MM.1S (cell line): ENCODE data around the gene FILIP1.

Source experiments
- DNase-seq: peaks from one replicate; pipeline ENCODE4 v3.0.0-alpha.2; 2015
- H2AFZ ChIP-seq: fragments of 300-600 bp; sonication (generic); 2 replicates; pipeline ENCODE4 v1.6.0; 2016; ENCODE audit warnings: antibody characterized with exemption, low read length
- H3F3A ChIP-seq: fragments of 300-600 bp; sonication (generic); 2 replicates; pipeline ENCODE4 v1.6.1; 2016; ENCODE audit warnings: mild to moderate bottlenecking, antibody characterized with exemption, low read length, moderate library complexity, mixed read lengths; ENCODE audit not compliant: insufficient read depth
- H3K27ac ChIP-seq: fragments of 300-600 bp; sonication (generic); 2 replicates; pipeline ENCODE4 v1.5.1; 2016; ENCODE audit warnings: mild to moderate bottlenecking, low read length
- H3K27me3 ChIP-seq: fragments of 300-600 bp; sonication (generic); replicated peaks from 2 replicates; pipeline ENCODE4 v1.6.0; 2016; ENCODE audit warnings: low read length; ENCODE audit not compliant: insufficient read depth
- H3K36me3 ChIP-seq: fragments of 300-600 bp; sonication (generic); replicated peaks from 2 replicates; pipeline ENCODE4 v1.6.1; 2016; ENCODE audit warnings: mild to moderate bottlenecking, low read length, mixed read lengths; ENCODE audit not compliant: insufficient read depth
- H3K4me1 ChIP-seq: fragments of 300-600 bp; sonication (generic); 2 replicates; pipeline ENCODE4 v1.6.1; 2016; ENCODE audit warnings: low read length, mixed read lengths
- H3K4me2 ChIP-seq: fragments of 300-600 bp; sonication (generic); 2 replicates; pipeline ENCODE4 v1.6.0; 2016; ENCODE audit warnings: low read depth, low read length
- H3K4me3 ChIP-seq: fragments of 300-600 bp; sonication (generic); 2 replicates; pipeline ENCODE4 v1.5.1; 2016; ENCODE audit warnings: low read length, mixed read lengths
- H3K79me2 ChIP-seq: fragments of 300-600 bp; sonication (generic); 2 replicates; pipeline ENCODE4 v1.6.1; 2016; ENCODE audit warnings: mixed run types, low read length, mixed read lengths
- H3K9ac ChIP-seq: fragments of 300-600 bp; sonication (generic); 2 replicates; pipeline ENCODE4 v1.6.1; 2016; ENCODE audit warnings: low read length, mixed read lengths
- H3K9me2 ChIP-seq: fragments of 300-600 bp; sonication (generic); replicated peaks from 2 replicates; pipeline ENCODE4 v1.6.1; 2016; ENCODE audit warnings: mild to moderate bottlenecking, low read length, mixed read lengths; ENCODE audit not compliant: insufficient read depth
- H3K9me3 ChIP-seq: fragments of 300-600 bp; sonication (generic); replicated peaks from 2 replicates; pipeline ENCODE4 v1.6.1; 2016; ENCODE audit warnings: mild to moderate bottlenecking, low read length, mixed read lengths; ENCODE audit not compliant: insufficient read depth
- H4K20me1 ChIP-seq: fragments of 300-600 bp; sonication (generic); 2 replicates; pipeline ENCODE4 v1.6.1; 2016; ENCODE audit warnings: mild to moderate bottlenecking, low read length, moderate library complexity, mixed read lengths; ENCODE audit not compliant: insufficient read depth
- CTCF ChIP-seq: fragments of 300-600 bp; sonication (generic); IDR thresholded peaks from 2 replicates; pipeline ENCODE4 v1.5.1; 2016; ENCODE audit warnings: antibody characterized with exemption, low read length, mixed read lengths
- EZH2 ChIP-seq: fragments of 300-600 bp; sonication (generic); optimal IDR thresholded peaks from 2 replicates; pipeline ENCODE3; 2017; ENCODE audit warnings: low read depth, mild to moderate bottlenecking, antibody characterized with exemption, low read length, mixed read lengths
- EZH2phosphoT487 ChIP-seq: fragments of 300-600 bp; sonication (generic); IDR thresholded peaks from 2 replicates; pipeline ENCODE4 v1.6.1; 2018; ENCODE audit warnings: antibody characterized with exemption, low read length

Gene FILIP1

GRCh38 chr6:75421316-75422023, 72.1 kb downstream of the FILIP1 start:
- H3K9me3 ChIP-seq: no peaks in the 10 kb centered on the region
- no peaks in the 10 kb centered on the region for H4K20me1 ChIP-seq

GRCh38 chr6:75419980-75420379, 73.6 kb downstream of the FILIP1 start:
- TF ChIP-seq CTCF: no peak
- no peak for TF ChIP-seq EZH2phosphoT487
- no peak for TF ChIP-seq EZH2
- H3K27ac ChIP-seq: no peak overlapping the region
- DNase-seq: no peak

More at GRCh38 chr6:75421316-75422023, 72.1 kb downstream of the FILIP1 start:
- Histone ChIP-seq H3F3A (no peaks in the 10 kb centered on the region), H3K79me2 (no peaks in the 10 kb centered on the region), H2AFZ (no peak overlapping the region), H3K9ac (no peak overlapping the region), H3K36me3 (no peaks in the 10 kb centered on the region), H3K27me3 (no peaks in the 10 kb centered on the region), H3K27ac (no peak overlapping the region), H3K4me2 (no peak overlapping the region), H3K4me1 (peaks cover 19% of the 10 kb centered on the region), H3K4me3 (no peak overlapping the region), H3K9me2 (no peaks in the 10 kb centered on the region)
- DNase-seq: no peak
- no peak for TF ChIP-seq EZH2
- TF ChIP-seq EZH2phosphoT487: no peak

GRCh38 chr6:75419416-75419815, 74.2 kb downstream of the FILIP1 start:
- no peaks in the 10 kb centered on the region for H3K9me3 ChIP-seq
- H3F3A ChIP-seq: no peaks in the 10 kb centered on the region
- H3K79me2 ChIP-seq: no peaks in the 10 kb centered on the region
- no peaks in the 10 kb centered on the region for H3K27me3 ChIP-seq
- H3K9me2 ChIP-seq: no peaks in the 10 kb centered on the region
- H3K4me3 ChIP-seq: no peak overlapping the region
- no peak overlapping the region for H3K9ac ChIP-seq
- no peak for DNase-seq
- no peak overlapping the region for H2AFZ ChIP-seq
- H4K20me1 ChIP-seq: no peaks in the 10 kb centered on the region
- no peak overlapping the region for H3K27ac ChIP-seq
- no peak for TF ChIP-seq EZH2phosphoT487
- H3K36me3 ChIP-seq: no peaks in the 10 kb centered on the region
- H3K4me2 ChIP-seq: no peak overlapping the region
- peaks cover 2% of the 10 kb centered on the region; the same call in 1 of the 2 replicates for H3K4me1 ChIP-seq

More at GRCh38 chr6:75419980-75420379, 73.6 kb downstream of the FILIP1 start:
- H3K4me2 ChIP-seq: no peak overlapping the region
- peaks cover 8% of the 10 kb centered on the region for H3K4me1 ChIP-seq
- H2AFZ ChIP-seq: no peak overlapping the region
- H3K4me3 ChIP-seq: no peak overlapping the region
- no peaks in the 10 kb centered on the region for H3K9me2 ChIP-seq
- no peaks in the 10 kb centered on the region for H3K27me3 ChIP-seq
- H3K79me2 ChIP-seq: no peaks in the 10 kb centered on the region
- no peak overlapping the region for H3K9ac ChIP-seq
- H3F3A ChIP-seq: no peaks in the 10 kb centered on the region
- no peaks in the 10 kb centered on the region for H3K36me3 ChIP-seq
- H3K9me3 ChIP-seq: no peaks in the 10 kb centered on the region
- no peaks in the 10 kb centered on the region for H4K20me1 ChIP-seq

GRCh38 chr6:75418233-75418632, 75.4 kb downstream of the FILIP1 start:
- no peaks in the 10 kb centered on the region for H3K79me2 ChIP-seq
- no peak overlapping the region for H3K4me3 ChIP-seq
- no peaks in the 10 kb centered on the region for H3K9me3 ChIP-seq
- peaks cover 6% of the 10 kb centered on the region for H3K4me1 ChIP-seq
- no peak overlapping the region for H2AFZ ChIP-seq
- H3K4me2 ChIP-seq: no peak overlapping the region
- H3F3A ChIP-seq: no peaks in the 10 kb centered on the region
- no peaks in the 10 kb centered on the region for H4K20me1 ChIP-seq
- no peaks in the 10 kb centered on the region for H3K9me2 ChIP-seq
- no peak overlapping the region for H3K9ac ChIP-seq
- no peaks in the 10 kb centered on the region for H3K36me3 ChIP-seq
- TF ChIP-seq EZH2phosphoT487 (no peak), EZH2 (no peak), CTCF (no peak)
- H3K27ac ChIP-seq: no peak overlapping the region
- no peak for DNase-seq
- H3K27me3 ChIP-seq: no peaks in the 10 kb centered on the region
